Measurements from ENCODE around the gene TMOD1. TPM values are rescaled to one million over a fixed set of nuclear protein-coding genes. Genes with fewer than 3 reads are reported as not detected.
A peak's percentile ranks its signal among the peaks of the same experiment; 100 is the strongest.

The TMOD1 gene
- total and polyA plus RNA-seq, 2 of the 13 experiments (the other 11 are each of a cell fraction or from before 2014, with no cell fraction given) = 0.04 to 0.07 TPM

- TF ChIP-seq ZNF687 (CRISPR knock-in tag; IDR thresholded peaks at IDR 0.05) = peak; percentile 29; the same call in 1 of the 2 replicates
- TF ChIP-seq ZNF777 (CRISPR knock-in tag; IDR thresholded peaks at IDR 0.05) = 0 out of 2 replicates have a peak, but pooled peaks have one; percentile 53
- TF ChIP-seq PATZ1 (CRISPR knock-in tag; IDR thresholded peaks at IDR 0.05) = peak; percentile 67
- no peak for TF ChIP-seq ZNF10 (CRISPR knock-in tag; IDR thresholded peaks at IDR 0.05; ENCODE audit: borderline replicate concordance, low read depth)
- no peak for TF ChIP-seq ZIK1 (CRISPR knock-in tag; IDR thresholded peaks at IDR 0.05; ENCODE audit: borderline replicate concordance, low read depth)
- no peak for TF ChIP-seq ATF3 (CRISPR knock-in tag; IDR thresholded peaks at IDR 0.05)
- peak; percentile 25; the same call in 1 of the 2 replicates for TF ChIP-seq ZNF800 (CRISPR knock-in tag; IDR thresholded peaks at IDR 0.05)
- TF ChIP-seq ZFY (CRISPR knock-in tag; IDR thresholded peaks at IDR 0.05) = peak; percentile 36; the same call in 1 of the 2 replicates
- no peak for TF ChIP-seq TSC22D2 (CRISPR knock-in tag; IDR thresholded peaks at IDR 0.05; ENCODE audit: borderline replicate concordance)
- TF ChIP-seq IKZF4 (CRISPR knock-in tag; IDR thresholded peaks at IDR 0.05; ENCODE audit: borderline replicate concordance, low read depth, not compliant biosample characterization) = no peak
- peak; percentile 20; the same call in 1 of the 2 replicates for TF ChIP-seq KDM2A (CRISPR knock-in tag; IDR thresholded peaks at IDR 0.05; ENCODE audit: borderline replicate concordance, low read depth)
- TF ChIP-seq ZNF350 (CRISPR knock-in tag; IDR thresholded peaks at IDR 0.05; ENCODE audit: borderline replicate concordance, low read depth) = no peak
- TF ChIP-seq THYN1 (CRISPR knock-in tag; IDR thresholded peaks at IDR 0.05; ENCODE audit: borderline replicate concordance, low read depth) = no peak
- TF ChIP-seq ZNF383 (CRISPR knock-in tag; IDR thresholded peaks at IDR 0.05; ENCODE audit: borderline replicate concordance) = no peak
Observed at GRCh38 chr9:97501177-97501971, at the start of gene TMOD1 (continued).
